ENCODE data around the gene FLVCR1.
"Not testable (repeated sequence)": the region's sequence is repeated elsewhere in the genome, so short reads cannot be mapped to it uniquely, and the experiment has no call there.

The FLVCR1 gene

DNA sequence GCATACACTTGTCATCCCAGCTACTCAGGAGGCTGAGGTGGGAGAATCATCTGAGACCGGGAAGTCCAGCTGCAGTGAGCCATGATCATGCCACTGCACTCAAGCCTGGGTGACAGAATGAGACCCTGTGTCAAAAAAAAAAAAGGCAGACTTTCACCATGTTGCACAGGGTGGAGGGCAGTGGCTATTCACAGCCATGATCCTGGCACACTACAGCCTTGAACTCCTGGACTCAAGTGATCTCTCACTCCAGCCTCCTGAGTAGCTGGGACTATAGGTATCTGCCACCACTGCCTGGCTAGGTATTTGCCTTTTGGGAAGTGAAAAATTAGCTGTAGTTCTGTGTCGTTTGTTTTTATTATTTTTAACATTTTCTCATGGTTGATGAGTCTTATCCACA is 29.7 kb upstream of the FLVCR1 start:
- H3K27me3 ChIP-seq (ENCODE audit: insufficient read depth, low read length): no peaks in the 10 kb centered on the region
- no peaks in the 10 kb centered on the region for H3K36me3 ChIP-seq (ENCODE audit: insufficient read depth, low read length)
- no peak overlapping the region for H2AFZ ChIP-seq (ENCODE audit: low read length, unreplicated experiment)
- H3K4me3 ChIP-seq (ENCODE audit: low read depth, low read length): no peak overlapping the region
- H3K79me2 ChIP-seq (ENCODE audit: control insufficient read depth, insufficient read depth, low read length, unreplicated experiment): no peaks in the 10 kb centered on the region
- H3K27ac ChIP-seq (ENCODE audit: low read depth, low read length): no peak overlapping the region
- H3K4me1 ChIP-seq (ENCODE audit: control insufficient read depth, insufficient read depth, low read length, unreplicated experiment): no peaks in the 10 kb centered on the region

DNA sequence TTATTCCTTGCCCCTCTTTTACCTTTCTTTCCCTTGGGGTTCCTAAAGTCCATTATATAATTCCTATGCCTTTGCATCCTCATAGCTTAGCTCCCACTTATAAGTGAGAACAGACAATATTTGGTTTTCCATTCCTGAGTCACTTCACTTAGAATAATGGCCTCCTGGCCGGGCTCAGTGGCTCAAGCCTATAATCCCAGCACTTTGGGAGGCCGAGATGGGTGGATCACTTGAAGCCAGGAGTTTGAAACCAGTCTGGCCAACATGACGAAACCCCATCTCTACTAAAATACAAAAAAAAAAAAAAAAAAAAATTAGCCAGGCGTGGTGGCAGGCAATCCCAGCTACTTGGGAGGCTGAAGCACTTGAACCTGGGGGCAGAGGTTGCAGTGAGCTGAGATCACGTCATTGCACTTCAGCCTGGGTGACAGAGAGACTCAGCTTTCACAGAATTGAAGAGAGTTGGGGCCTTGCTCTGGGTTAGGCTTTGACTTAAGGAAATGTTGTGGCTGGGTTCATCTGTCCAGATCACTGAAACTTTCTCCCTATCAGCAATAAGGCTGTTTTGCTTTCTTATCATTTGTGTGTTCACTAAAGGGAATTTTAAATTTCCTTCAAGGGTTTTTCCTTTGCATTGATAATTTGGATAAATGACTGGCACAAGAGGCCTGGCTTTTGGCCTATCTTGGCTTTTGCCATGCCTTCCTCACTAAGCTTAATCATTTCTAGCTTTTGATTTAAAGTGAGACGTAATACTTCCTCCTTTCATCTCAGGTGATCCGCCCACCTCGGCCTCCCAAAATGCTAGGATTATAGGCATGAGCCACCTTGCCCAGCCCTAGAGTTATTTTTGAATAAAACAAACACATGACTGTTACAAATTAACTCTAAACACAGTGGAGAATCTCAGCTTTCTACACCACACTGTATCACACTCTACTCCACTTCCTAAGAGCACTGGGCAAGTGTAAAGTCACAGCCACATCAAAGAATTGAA is 24.6 kb upstream of the FLVCR1 start:
- H3K27me3 ChIP-seq (ENCODE audit: insufficient read depth, low read length); H3K36me3 ChIP-seq (ENCODE audit: insufficient read depth, low read length); H3K4me3 ChIP-seq (ENCODE audit: low read depth, low read length); H2AFZ ChIP-seq (ENCODE audit: low read length, unreplicated experiment); H3K4me1 ChIP-seq (ENCODE audit: control insufficient read depth, insufficient read depth, low read length, unreplicated experiment); H3K79me2 ChIP-seq (ENCODE audit: control insufficient read depth, insufficient read depth, low read length, unreplicated experiment); H3K27ac ChIP-seq (ENCODE audit: low read depth, low read length): not testable (repeated sequence)

DNA sequence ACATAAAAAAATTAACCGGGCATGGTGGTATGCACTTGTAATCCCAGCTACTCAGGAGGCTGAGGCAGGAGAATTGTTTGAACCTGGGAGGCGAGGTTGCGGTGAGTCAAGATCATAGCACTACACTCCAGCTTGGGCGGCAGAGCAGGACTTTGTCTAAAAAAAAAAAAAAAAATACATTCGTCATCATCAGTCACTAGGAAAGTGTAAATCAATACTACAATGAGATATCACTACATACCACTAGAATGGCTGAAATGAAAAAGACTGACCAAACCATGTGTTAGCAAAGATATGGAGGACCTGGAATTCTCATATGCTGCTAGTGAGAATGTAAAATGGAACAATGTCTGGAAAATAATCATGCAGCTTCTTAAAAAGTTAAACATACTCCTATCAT is 19.9 kb upstream of the FLVCR1 start:
- Histone ChIP-seq H2AFZ (ENCODE audit: low read length, unreplicated experiment) (no peak overlapping the region), H3K27me3 (ENCODE audit: insufficient read depth, low read length) (no peaks in the 10 kb centered on the region), H3K27ac (ENCODE audit: low read depth, low read length) (no peak overlapping the region), H3K4me1 (ENCODE audit: control insufficient read depth, insufficient read depth, low read length, unreplicated experiment) (no peaks in the 10 kb centered on the region), H3K4me3 (ENCODE audit: low read depth, low read length) (no peak overlapping the region), H3K36me3 (ENCODE audit: insufficient read depth, low read length) (no peaks in the 10 kb centered on the region), H3K79me2 (ENCODE audit: control insufficient read depth, insufficient read depth, low read length, unreplicated experiment) (no peaks in the 10 kb centered on the region)

DNA sequence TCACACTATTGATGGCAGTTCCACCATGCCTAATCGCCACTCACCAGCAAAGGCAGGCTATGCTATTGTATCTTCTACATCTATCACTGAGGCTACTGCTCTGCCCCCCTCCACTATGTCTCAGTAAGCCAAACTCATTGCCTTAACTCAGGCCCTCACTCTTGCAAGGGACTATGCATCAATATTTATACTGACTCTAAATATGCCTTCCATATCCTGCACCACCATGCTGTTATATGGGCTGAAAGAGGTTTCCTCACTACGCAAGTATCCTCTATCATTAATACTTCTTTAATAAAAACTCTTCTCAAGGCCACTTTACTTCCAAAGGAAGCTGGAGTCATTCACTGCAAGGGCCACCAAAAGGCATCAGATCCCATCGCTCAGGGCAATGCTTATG is 13.6 kb upstream of the FLVCR1 start:
- H3K4me1 ChIP-seq (ENCODE audit: control insufficient read depth, insufficient read depth, low read length, unreplicated experiment); H3K27ac ChIP-seq (ENCODE audit: low read depth, low read length); H3K4me3 ChIP-seq (ENCODE audit: low read depth, low read length); H3K79me2 ChIP-seq (ENCODE audit: control insufficient read depth, insufficient read depth, low read length, unreplicated experiment); H3K36me3 ChIP-seq (ENCODE audit: insufficient read depth, low read length); H2AFZ ChIP-seq (ENCODE audit: low read length, unreplicated experiment); H3K27me3 ChIP-seq (ENCODE audit: insufficient read depth, low read length): not testable (repeated sequence)

DNA sequence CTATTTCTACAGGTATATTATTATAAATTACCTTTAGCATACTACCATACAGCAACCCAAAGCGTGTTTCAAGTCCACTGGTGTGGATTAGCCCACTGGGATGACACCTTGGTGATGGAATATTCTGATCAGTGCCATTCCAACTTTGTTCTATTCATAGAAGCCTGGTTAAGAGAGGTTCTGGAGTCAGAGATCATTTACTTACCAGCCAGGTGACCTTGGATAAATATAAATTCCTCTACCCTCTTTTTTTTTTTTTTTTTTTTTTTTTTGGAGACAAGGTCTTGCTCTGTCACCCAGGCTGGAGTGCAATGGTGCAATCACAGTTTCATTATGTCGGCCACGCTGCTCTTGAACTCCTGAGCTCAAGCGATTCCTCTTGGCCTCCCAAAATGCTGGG is 10.5 kb upstream of the FLVCR1 start, which contains the start of gene SPATA45:
Gene SPATA45, minus strand, starts transcription at position 101 of the 400 bp plus-strand sequence. CDS start 11,500 bp downstream, outside the sequence.
- H3K36me3 ChIP-seq (ENCODE audit: insufficient read depth, low read length): no peaks in the 10 kb centered on the region
- no peak within 1 kb of the TSS for H2AFZ ChIP-seq (ENCODE audit: low read length, unreplicated experiment)
- H3K27ac ChIP-seq (ENCODE audit: low read depth, low read length): no peak within 1 kb of the TSS
- H3K27me3 ChIP-seq (ENCODE audit: insufficient read depth, low read length): no peaks in the 10 kb centered on the region
- H3K79me2 ChIP-seq (ENCODE audit: control insufficient read depth, insufficient read depth, low read length, unreplicated experiment): no peaks in the 10 kb centered on the region
- H3K4me1 ChIP-seq (ENCODE audit: control insufficient read depth, insufficient read depth, low read length, unreplicated experiment): no peaks in the 10 kb centered on the region
- H3K4me3 ChIP-seq (ENCODE audit: low read depth, low read length): no peak within 1 kb of the TSS

DNA sequence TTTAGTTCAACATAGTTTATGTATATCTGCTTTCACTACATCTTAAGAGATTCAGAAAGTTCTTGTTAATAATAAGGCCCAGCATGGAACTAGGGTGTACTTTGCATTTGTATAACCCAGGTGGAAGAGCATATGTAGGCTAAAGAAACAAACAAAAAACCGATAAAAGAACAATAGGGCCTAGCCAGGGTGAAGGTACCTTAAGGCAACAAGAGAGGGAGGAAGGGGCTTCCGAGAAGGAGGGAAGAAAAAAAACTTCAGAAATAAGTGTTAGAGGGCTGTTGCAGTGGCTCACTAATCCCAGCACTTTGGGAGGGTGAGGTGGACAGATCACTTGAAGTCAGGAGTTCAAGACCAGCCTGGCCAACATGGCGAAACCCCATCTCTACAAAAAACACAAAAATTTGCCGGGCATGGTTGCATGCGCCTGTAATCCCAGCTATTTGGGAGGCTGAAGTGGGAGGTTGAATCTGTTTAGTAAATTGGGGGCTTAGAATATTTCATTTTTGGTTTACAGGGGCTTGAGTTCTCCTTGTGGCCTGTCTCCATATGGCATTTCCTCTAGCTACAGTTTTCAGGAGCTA is 5.9 kb upstream of the FLVCR1 start:
- Histone ChIP-seq H3K4me1 (ENCODE audit: control insufficient read depth, insufficient read depth, low read length, unreplicated experiment) (peaks cover 6% of the 10 kb centered on the region), H3K27ac (ENCODE audit: low read depth, low read length) (no peak overlapping the region), H3K79me2 (ENCODE audit: control insufficient read depth, insufficient read depth, low read length, unreplicated experiment) (peaks cover 8% of the 10 kb centered on the region), H3K27me3 (ENCODE audit: insufficient read depth, low read length) (no peaks in the 10 kb centered on the region), H3K36me3 (ENCODE audit: insufficient read depth, low read length) (no peaks in the 10 kb centered on the region; the same call in 1 of the 2 replicates), H2AFZ (ENCODE audit: low read length, unreplicated experiment) (no peak overlapping the region), H3K4me3 (ENCODE audit: low read depth, low read length) (no peak overlapping the region)

DNA sequence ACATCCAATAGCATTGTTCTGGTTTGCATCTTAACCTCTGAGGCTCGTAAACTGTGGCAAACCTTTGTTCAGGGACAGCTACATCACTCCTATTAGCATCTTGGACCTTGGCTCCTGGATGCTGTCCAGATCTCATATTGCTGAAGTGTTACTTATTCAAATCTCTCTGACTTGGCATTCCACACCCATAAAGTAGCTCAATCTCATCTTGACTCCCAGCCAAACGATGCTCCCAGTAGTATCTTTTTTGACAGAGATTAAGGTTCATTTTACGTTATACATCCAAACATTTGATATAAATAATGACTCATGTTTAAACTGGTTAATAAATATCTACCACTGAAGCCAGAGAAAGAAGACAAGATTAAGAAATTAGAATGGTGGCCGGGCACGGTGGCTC is 4.4 kb upstream of the FLVCR1 start:
- H2AFZ ChIP-seq (ENCODE audit: low read length, unreplicated experiment): no peak overlapping the region
- peaks cover 14% of the 10 kb centered on the region for H3K79me2 ChIP-seq (ENCODE audit: control insufficient read depth, insufficient read depth, low read length, unreplicated experiment)
- no peaks in the 10 kb centered on the region; the same call in 1 of the 2 replicates for H3K36me3 ChIP-seq (ENCODE audit: insufficient read depth, low read length)
- H3K27ac ChIP-seq (ENCODE audit: low read depth, low read length): no peak overlapping the region
- no peak overlapping the region for H3K4me3 ChIP-seq (ENCODE audit: low read depth, low read length)
- peaks cover 6% of the 10 kb centered on the region for H3K4me1 ChIP-seq (ENCODE audit: control insufficient read depth, insufficient read depth, low read length, unreplicated experiment)
- no peaks in the 10 kb centered on the region for H3K27me3 ChIP-seq (ENCODE audit: insufficient read depth, low read length)

DNA sequence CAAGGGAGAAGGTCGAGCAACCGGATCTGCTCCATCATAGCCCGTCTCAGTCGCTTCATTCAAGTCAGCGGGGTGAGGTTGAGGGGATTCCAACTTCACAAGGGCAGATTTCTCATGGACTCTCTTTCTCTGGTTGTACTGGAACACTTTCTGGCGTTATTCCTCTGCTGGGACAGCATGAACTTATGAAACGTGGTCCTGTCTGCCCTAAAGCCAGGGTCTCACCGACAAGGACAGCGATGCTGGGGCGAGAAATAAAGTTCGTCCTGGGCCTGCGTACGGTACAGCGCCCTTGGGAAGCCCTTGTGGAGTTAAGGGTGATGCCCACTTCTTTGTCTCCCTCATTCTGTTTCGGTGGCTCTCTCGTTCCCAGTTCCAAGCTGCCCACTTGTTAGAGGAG is 1.3 kb upstream of the FLVCR1 start:
- Histone ChIP-seq H3K4me3 (ENCODE audit: low read depth, low read length) (peak overlapping the region; percentile 87), H2AFZ (ENCODE audit: low read length, unreplicated experiment) (no peak overlapping the region), H3K27ac (ENCODE audit: low read depth, low read length) (no peak overlapping the region), H3K79me2 (ENCODE audit: control insufficient read depth, insufficient read depth, low read length, unreplicated experiment) (peaks cover 37% of the 10 kb centered on the region), H3K36me3 (ENCODE audit: insufficient read depth, low read length) (no peaks in the 10 kb centered on the region; the same call in 1 of the 2 replicates), H3K27me3 (ENCODE audit: insufficient read depth, low read length) (no peaks in the 10 kb centered on the region), H3K4me1 (ENCODE audit: control insufficient read depth, insufficient read depth, low read length, unreplicated experiment) (peaks cover 15% of the 10 kb centered on the region)

DNA sequence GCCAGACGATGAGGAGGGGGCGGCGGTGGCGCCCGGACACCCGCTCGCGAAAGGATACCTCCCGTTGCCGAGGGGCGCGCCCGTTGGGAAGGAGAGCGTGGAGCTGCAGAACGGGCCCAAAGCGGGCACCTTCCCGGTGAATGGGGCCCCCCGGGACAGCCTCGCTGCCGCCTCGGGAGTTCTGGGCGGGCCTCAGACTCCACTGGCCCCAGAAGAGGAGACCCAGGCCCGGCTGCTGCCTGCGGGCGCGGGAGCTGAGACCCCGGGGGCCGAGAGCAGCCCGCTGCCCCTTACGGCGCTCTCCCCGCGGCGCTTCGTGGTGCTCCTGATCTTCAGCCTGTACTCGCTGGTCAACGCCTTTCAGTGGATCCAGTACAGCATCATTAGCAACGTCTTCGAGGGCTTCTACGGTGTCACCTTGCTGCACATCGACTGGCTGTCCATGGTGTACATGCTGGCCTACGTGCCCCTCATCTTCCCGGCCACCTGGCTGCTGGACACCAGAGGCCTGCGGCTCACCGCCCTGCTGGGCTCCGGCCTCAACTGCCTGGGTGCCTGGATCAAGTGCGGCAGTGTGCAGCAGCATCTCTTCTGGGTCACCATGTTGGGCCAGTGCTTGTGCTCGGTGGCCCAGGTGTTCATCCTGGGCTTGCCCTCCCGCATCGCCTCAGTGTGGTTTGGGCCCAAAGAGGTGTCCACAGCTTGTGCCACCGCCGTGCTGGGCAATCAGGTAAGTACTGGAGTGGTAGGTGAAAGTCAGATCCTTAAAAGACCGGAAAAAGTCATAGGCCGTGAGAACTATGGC is 588 bp downstream of the FLVCR1 start:
- Histone ChIP-seq H2AFZ (ENCODE audit: low read length, unreplicated experiment) (peak overlapping the region; percentile 80), H3K36me3 (ENCODE audit: insufficient read depth, low read length) (peaks cover 5% of the 10 kb centered on the region), H3K27ac (ENCODE audit: low read depth, low read length) (peak overlapping the region; percentile 33)

DNA sequence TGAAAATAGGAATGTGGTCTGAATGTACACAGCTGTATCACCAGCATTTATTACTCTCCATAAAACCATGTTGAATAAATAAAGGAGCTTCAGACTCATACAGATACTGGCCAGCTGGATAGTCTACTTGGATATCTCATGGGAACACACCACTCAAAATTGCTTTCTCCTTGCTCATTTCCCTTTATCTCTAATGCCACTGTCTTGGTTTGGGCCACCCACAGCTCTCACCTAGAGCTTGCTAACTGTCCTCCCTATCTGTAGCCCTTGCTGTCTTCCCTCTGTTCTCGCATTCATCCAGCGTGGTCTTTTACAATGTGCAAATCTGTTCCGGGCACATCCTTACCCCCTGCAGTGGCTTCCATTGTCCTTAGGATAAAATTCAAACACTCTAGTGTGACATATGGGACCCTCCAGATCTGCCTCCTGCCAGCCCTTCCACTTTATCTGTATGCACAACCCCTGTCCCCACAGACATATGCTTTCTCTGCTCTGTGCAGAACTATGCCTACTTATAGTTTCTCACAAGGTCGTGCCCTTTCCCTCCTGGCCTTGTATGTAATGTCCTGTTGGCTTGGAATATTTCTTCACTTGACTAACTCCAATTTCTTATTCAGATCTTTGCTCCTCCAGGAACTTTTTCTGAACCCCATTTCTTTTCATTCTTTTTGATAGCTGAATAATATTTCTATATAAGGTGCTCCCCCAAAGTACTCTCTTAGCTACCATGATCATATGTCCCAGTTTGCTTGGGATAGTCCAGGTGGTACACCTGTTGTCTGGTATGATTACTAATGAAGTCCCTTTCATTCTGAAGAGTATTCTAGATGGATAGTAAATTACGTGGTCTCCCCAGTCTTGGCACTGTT is 2.9 kb downstream of the FLVCR1 start:
- H3K27ac ChIP-seq (ENCODE audit: low read depth, low read length): no peak overlapping the region
- peak overlapping the region; percentile 52 for H3K4me3 ChIP-seq (ENCODE audit: low read depth, low read length)
- H3K36me3 ChIP-seq (ENCODE audit: insufficient read depth, low read length): peaks cover 12% of the 10 kb centered on the region
- peaks cover 15% of the 10 kb centered on the region for H3K4me1 ChIP-seq (ENCODE audit: control insufficient read depth, insufficient read depth, low read length, unreplicated experiment)
- H3K27me3 ChIP-seq (ENCODE audit: insufficient read depth, low read length): no peaks in the 10 kb centered on the region
- no peak overlapping the region for H2AFZ ChIP-seq (ENCODE audit: low read length, unreplicated experiment)
- H3K79me2 ChIP-seq (ENCODE audit: control insufficient read depth, insufficient read depth, low read length, unreplicated experiment): peaks cover 56% of the 10 kb centered on the region

More for the DNA sequence above, 588 bp downstream of the FLVCR1 start:
- peaks cover 49% of the 10 kb centered on the region for H3K79me2 ChIP-seq (ENCODE audit: control insufficient read depth, insufficient read depth, low read length, unreplicated experiment)
- H3K27me3 ChIP-seq (ENCODE audit: insufficient read depth, low read length): no peaks in the 10 kb centered on the region
- H3K4me3 ChIP-seq (ENCODE audit: low read depth, low read length): peak overlapping the region; percentile 87
- H3K4me1 ChIP-seq (ENCODE audit: control insufficient read depth, insufficient read depth, low read length, unreplicated experiment): peaks cover 15% of the 10 kb centered on the region

All from ACC112 (cell line).